Breast epithelium (tissue), 4 donors: ENCODE measurements around the gene APH1B. TPM values are rescaled to one million over a fixed set of nuclear protein-coding genes. Genes with fewer than 3 reads are reported as not detected.

Source experiments
- DNase-seq, 2 donors: peaks; one replicate each; pipeline ENCODE4 v3.0.0-alpha.2; 2019; ENCODE audit warnings: low spot score in 2 of 2
- H3K27ac ChIP-seq, 2 donors: fragments of 200-600 bp; sonication (generic) in 1 of 2; one replicate each; pipeline ENCODE4 v1.5.1; 2016 to 2019; ENCODE audit warnings: mild to moderate bottlenecking in 1 of 2
- H3K27me3 ChIP-seq, 2 donors: fragments of 200-600 bp; sonication (generic) in 1 of 2; one replicate each; pipeline versions ENCODE4 v1.5.1 to v1.6.0; 2017 to 2019; ENCODE audit warnings: control low read depth in 1 of 2, mild to moderate bottlenecking in 1 of 2
- H3K36me3 ChIP-seq: fragments of 200-600 bp; one replicate; pipeline ENCODE4 v1.5.1; 2019
- H3K4me1 ChIP-seq, 2 donors: fragments of 200-600 bp; sonication (generic); one replicate each; pipeline ENCODE4 v1.5.1; 2016 to 2019; ENCODE audit warnings: control low read depth in 1 of 2
- H3K4me3 ChIP-seq, 3 donors: fragments of 200-600 bp; sonication (generic); 1 replicate in 2 of 3; 2 replicates in 1 of 3; pipeline ENCODE4 v1.5.1; 2016 to 2019; ENCODE audit warnings: mild to moderate bottlenecking in 3 of 3, moderate library complexity in 2 of 3
- H3K9me3 ChIP-seq, 2 donors: fragments of 200-600 bp; sonication (generic) in 1 of 2; one replicate each; pipeline ENCODE4 v1.5.1; 2016 to 2019; ENCODE audit warnings: control low read depth in 1 of 2
- CTCF ChIP-seq, 3 donors: fragments of 450-650 bp; IDR thresholded peaks; one replicate each; pipeline ENCODE4 v1.5.1; 2016 to 2017; ENCODE audit warnings: antibody characterized with exemption in 3 of 3, mild to moderate bottlenecking in 3 of 3, moderate library complexity in 3 of 3
- POLR2A ChIP-seq: fragments of 450-650 bp; IDR thresholded peaks from one replicate; pipeline ENCODE4 v1.6.1; 2016; ENCODE audit warnings: antibody characterized with exemption, mild to moderate bottlenecking, moderate library complexity
- POLR2AphosphoS5 ChIP-seq, 3 donors: sonication (generic); formaldehyde crosslinking; IDR thresholded peaks; one replicate each; pipeline ENCODE4 v1.6.1; 2017; ENCODE audit warnings: antibody characterized with exemption in 3 of 3
- intact Hi-C: fragments of 100-400 bp; cut with DNase I; formaldehyde crosslinking; loops from one replicate; pipeline ENCODE4 v1.15.1; 2023; ENCODE audit warnings: low total_unique reads
- total RNA-seq, 3 donors: library from RNA; depleted of rRNA; stranded (reverse); fragments of >200 nt; gene quantifications; one replicate each; pipeline ENCODE4 v1.1.0, GENCODE V29; 2016

The APH1B gene
- total RNA-seq, 3 donors from 2014 or later, result 21.3 to 26.1 (median 25.6) TPM

- H3K36me3 ChIP-seq, result no peaks in the 10 kb centered on the region
- H3K4me3 ChIP-seq, result no peak overlapping the region
- H3K27me3 ChIP-seq, result no peaks in the 10 kb centered on the region
- H3K9me3 ChIP-seq, result no peaks in the 10 kb centered on the region
- no peak for DNase-seq
- TF ChIP-seq POLR2AphosphoS5 (IDR thresholded peaks at IDR 0.05), result no peak
- H3K27ac ChIP-seq, result no peak overlapping the region
- intact Hi-C loops, result no loop called here
- H3K4me1 ChIP-seq, result peaks cover 0 to 17% of the 10 kb centered on the region in 2 donors
Observed at GRCh38 chr15:63238171-63238570, 39.2 kb upstream of the APH1B start.

GRCh38 chr15:63238796-63239195 lies 38.6 kb upstream of the APH1B start:
- TF ChIP-seq POLR2AphosphoS5 (IDR thresholded peaks at IDR 0.05) (no peak), POLR2A (no peak), CTCF (IDR thresholded peaks at IDR 0.05) (no peak)
- H3K27ac ChIP-seq, result peak overlapping the region in 1 of 2 donors; percentile 8
- no peaks in the 10 kb centered on the region for H3K27me3 ChIP-seq
- no peaks in the 10 kb centered on the region for H3K9me3 ChIP-seq
- intact Hi-C loops, result no loop called here
- no peaks in the 10 kb centered on the region for H3K36me3 ChIP-seq
- no peak for DNase-seq
- H3K4me1 ChIP-seq, result peaks cover 0 to 17% of the 10 kb centered on the region in 2 donors
- no peak overlapping the region for H3K4me3 ChIP-seq

DNA sequence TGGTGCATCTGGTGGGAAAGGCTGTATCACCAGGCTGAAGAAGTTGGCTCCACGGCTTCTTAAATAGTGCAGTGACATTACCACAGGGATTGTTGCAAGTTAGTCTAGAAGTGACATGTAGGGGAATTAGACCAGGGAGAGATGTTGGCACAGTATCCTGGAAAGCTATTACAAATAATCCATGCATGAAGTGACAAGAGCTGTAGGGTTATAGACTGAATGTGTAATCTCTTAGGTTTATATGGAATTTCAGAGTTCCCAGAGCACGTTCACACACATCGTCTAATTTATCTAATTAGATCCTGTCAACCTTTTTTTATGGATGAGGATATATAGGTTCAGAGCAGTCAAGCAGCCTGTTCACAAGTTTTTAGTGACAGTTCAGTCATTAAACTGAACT lies 37.3 kb upstream of the APH1B start:
- Histone ChIP-seq H3K9me3 (no peaks in the 10 kb centered on the region), H3K4me1 (peaks cover 5 to 8% of the 10 kb centered on the region in 2 donors), H3K27ac (no peak overlapping the region), H3K4me3 (no peak overlapping the region), H3K36me3 (no peaks in the 10 kb centered on the region), H3K27me3 (no peaks in the 10 kb centered on the region)
- TF ChIP-seq CTCF (IDR thresholded peaks at IDR 0.05), result no peak
- TF ChIP-seq POLR2A, result no peak
- no peak for TF ChIP-seq POLR2AphosphoS5 (IDR thresholded peaks at IDR 0.05)
- intact Hi-C loops, result no loop called here
- DNase-seq, result no peak

GRCh38 chr15:63241316-63241715 lies 36.1 kb upstream of the APH1B start:
- H3K9me3 ChIP-seq, result no peaks in the 10 kb centered on the region
- H3K4me1 ChIP-seq, result peaks cover 5 to 8% of the 10 kb centered on the region in 2 donors
- no peak overlapping the region for H3K27ac ChIP-seq
- no peak for DNase-seq
- no peak overlapping the region for H3K4me3 ChIP-seq
- TF ChIP-seq POLR2A (no peak), POLR2AphosphoS5 (IDR thresholded peaks at IDR 0.05) (no peak), CTCF (IDR thresholded peaks at IDR 0.05) (no peak)
- no peaks in the 10 kb centered on the region for H3K27me3 ChIP-seq
- intact Hi-C loops, result no loop called here
- H3K36me3 ChIP-seq, result no peaks in the 10 kb centered on the region

DNA sequence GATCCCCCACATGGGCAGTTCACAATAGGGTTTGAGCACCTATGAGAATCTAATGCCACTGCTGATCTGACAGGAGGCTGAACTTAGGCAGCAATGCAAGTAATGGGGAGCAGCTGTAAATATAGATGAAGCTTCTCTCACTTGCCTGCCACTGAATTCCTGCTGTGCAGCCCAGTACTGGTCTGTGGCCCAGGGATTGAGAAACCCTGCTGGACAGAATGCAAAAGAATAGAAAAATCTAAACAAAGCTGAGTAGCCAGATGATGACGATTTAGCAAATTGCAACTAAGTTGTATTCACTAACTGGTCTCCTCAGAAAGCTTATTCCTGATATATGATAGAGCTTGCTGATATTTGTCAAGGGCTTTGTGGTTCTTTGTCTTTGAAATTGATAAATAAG lies 34.3 kb upstream of the APH1B start:
- TF ChIP-seq POLR2AphosphoS5 (IDR thresholded peaks at IDR 0.05), result no peak
- no peak for TF ChIP-seq CTCF (IDR thresholded peaks at IDR 0.05)
- no peak for TF ChIP-seq POLR2A
- DNase-seq, result no peak
- H3K4me3 ChIP-seq, result no peak overlapping the region
- H3K9me3 ChIP-seq, result no peaks in the 10 kb centered on the region
- H3K27me3 ChIP-seq, result no peaks in the 10 kb centered on the region
- H3K4me1 ChIP-seq, result peaks cover 5 to 8% of the 10 kb centered on the region in 2 donors
- H3K36me3 ChIP-seq, result no peaks in the 10 kb centered on the region
- intact Hi-C loops, result no loop called here
- peak overlapping the region in 1 of 2 donors; percentile 4 for H3K27ac ChIP-seq

- TF ChIP-seq POLR2AphosphoS5 (IDR thresholded peaks at IDR 0.05) (no peak), POLR2A (no peak), CTCF (IDR thresholded peaks at IDR 0.05) (no peak)
- no peak for DNase-seq
- Histone ChIP-seq H3K4me3 (no peak overlapping the region), H3K27ac (peak overlapping the region in 1 of 2 donors; percentile 23), H3K9me3 (no peaks in the 10 kb centered on the region), H3K4me1 (peaks cover 4 to 5% of the 10 kb centered on the region in 2 donors), H3K27me3 (no peaks in the 10 kb centered on the region), H3K36me3 (no peaks in the 10 kb centered on the region)
- intact Hi-C loops, result no loop called here
Observed at GRCh38 chr15:63243776-63244175, 33.6 kb upstream of the APH1B start.
